ENCODE data around the gene FBXW4.

DNA sequence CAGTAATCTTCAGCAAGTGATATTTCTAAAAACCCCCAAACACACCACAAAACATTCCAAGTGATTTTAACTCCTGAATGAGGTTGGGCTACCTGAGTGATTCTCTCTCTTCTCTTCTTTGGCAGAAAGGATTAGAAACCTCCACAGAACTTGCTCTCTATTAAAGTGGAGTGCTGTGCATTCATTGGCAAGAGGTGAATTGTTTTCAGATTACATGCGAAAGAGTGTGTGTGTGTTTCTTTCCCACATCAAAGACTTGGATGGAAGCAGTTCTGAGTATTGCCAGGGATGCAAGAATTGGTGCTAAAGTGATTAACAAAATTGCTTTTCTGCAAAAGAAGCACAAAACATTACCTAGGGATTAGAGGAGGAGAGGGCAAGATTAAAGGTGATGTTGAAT, 13.1 kb upstream of the FBXW4 start:
- TF ChIP-seq, protein P1, sequence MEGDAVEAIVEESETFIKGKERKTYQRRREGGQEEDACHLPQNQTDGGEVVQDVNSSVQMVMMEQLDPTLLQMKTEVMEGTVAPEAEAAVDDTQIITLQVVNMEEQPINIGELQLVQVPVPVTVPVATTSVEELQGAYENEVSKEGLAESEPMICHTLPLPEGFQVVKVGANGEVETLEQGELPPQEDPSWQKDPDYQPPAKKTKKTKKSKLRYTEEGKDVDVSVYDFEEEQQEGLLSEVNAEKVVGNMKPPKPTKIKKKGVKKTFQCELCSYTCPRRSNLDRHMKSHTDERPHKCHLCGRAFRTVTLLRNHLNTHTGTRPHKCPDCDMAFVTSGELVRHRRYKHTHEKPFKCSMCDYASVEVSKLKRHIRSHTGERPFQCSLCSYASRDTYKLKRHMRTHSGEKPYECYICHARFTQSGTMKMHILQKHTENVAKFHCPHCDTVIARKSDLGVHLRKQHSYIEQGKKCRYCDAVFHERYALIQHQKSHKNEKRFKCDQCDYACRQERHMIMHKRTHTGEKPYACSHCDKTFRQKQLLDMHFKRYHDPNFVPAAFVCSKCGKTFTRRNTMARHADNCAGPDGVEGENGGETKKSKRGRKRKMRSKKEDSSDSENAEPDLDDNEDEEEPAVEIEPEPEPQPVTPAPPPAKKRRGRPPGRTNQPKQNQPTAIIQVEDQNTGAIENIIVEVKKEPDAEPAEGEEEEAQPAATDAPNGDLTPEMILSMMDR (IDR thresholded peaks at IDR 0.05): no peak
- no peak for TF ChIP-seq POLR2A (IDR thresholded peaks at IDR 0.05)
